Hepatocyte (in vitro differentiated cells): ENCODE data around the gene HSBP1L1. TPM values are rescaled to one million over a fixed set of nuclear protein-coding genes. Genes with fewer than 3 reads are reported as not detected.

Experiments used
- DNase-seq: peaks from one replicate; pipeline ENCODE4 v3.0.0-alpha.2; 2016; ENCODE audit warnings: low spot score
- H2AFZ ChIP-seq: fragments of 200-600 bp; sonication (generic); 2 replicates; pipeline ENCODE4 v1.6.0; 2016; ENCODE audit warnings: antibody characterized with exemption, mild to moderate bottlenecking
- H3K27ac ChIP-seq: fragments of 200-600 bp; sonication (generic); 2 replicates; pipeline ENCODE4 v1.5.1; 2016; ENCODE audit warnings: mild to moderate bottlenecking
- H3K27me3 ChIP-seq: fragments of 200-600 bp; sonication (generic); 2 replicates; pipeline ENCODE4 v1.6.1; 2016
- H3K36me3 ChIP-seq: fragments of 200-600 bp; sonication (generic); replicated peaks from 2 replicates; pipeline ENCODE4 v1.5.1; 2016; ENCODE audit warnings: low read depth; ENCODE audit not compliant: insufficient read depth
- H3K4me1 ChIP-seq: fragments of 200-600 bp; sonication (generic); 2 replicates; pipeline ENCODE4 v1.5.1; 2016; ENCODE audit warnings: mild to moderate bottlenecking, moderate library complexity; ENCODE audit not compliant: insufficient read depth
- H3K4me2 ChIP-seq: fragments of 200-600 bp; sonication (generic); 2 replicates; pipeline ENCODE4 v1.6.0; 2016
- H3K4me3 ChIP-seq: fragments of 200-600 bp; sonication (generic); 2 replicates; pipeline ENCODE4 v1.5.1; 2016; ENCODE audit warnings: mild to moderate bottlenecking
- H3K79me2 ChIP-seq: fragments of 200-600 bp; sonication (generic); 2 replicates; pipeline ENCODE4 v1.6.0; 2017; ENCODE audit warnings: mild to moderate bottlenecking
- H3K9me2 ChIP-seq: fragments of 200-600 bp; sonication (generic); replicated peaks from 2 replicates; pipeline ENCODE4 v1.6.0; 2017; ENCODE audit warnings: mild to moderate bottlenecking; ENCODE audit not compliant: insufficient read depth
- H3K9me3 ChIP-seq: fragments of 200-600 bp; sonication (generic); 2 replicates; pipeline ENCODE4 v1.5.1; 2016; ENCODE audit warnings: low read depth, mild to moderate bottlenecking
- H4K20me1 ChIP-seq: fragments of 200-600 bp; sonication (generic); 2 replicates; pipeline ENCODE4 v1.6.0; 2016; ENCODE audit warnings: mild to moderate bottlenecking; ENCODE audit not compliant: insufficient read depth, poor library complexity, severe bottlenecking
- EZH2 ChIP-seq: fragments of 200-600 bp; sonication (generic); IDR thresholded peaks from 2 replicates; pipeline ENCODE4 v1.6.1; 2016; ENCODE audit warnings: antibody characterized with exemption, mild to moderate bottlenecking, borderline replicate concordance
- EZH2phosphoT487 ChIP-seq: fragments of 200-600 bp; sonication (generic); IDR thresholded peaks from one replicate; pipeline ENCODE4 v1.6.1; 2018; ENCODE audit warnings: antibody characterized with exemption, mild to moderate bottlenecking, low read depth, moderate library complexity; ENCODE audit not compliant: unreplicated experiment, severe bottlenecking
- WGBS: methylation state at CpG from one replicate; pipeline ENCODE4 v1.1.6; 2016; ENCODE audit warnings: low lambda C conversion rate; ENCODE audit errors: missing lambda C conversion rate; 5-methylcytosine and 5-hydroxymethylcytosine counted together
- polyA plus RNA-seq: library from polyadenylated mRNA; unstranded; fragments of >200 nt; fragmentation: Nextera tagmentation; extraction: Ambion mirVana; gene quantifications from 2 replicates; pipeline ENCODE4 v1.2.1, GENCODE V29; 2016
- total RNA-seq: library from RNA; depleted of rRNA; stranded (reverse); fragments of >200 nt; gene quantifications from 2 replicates; pipeline ENCODE4 v1.2.3, GENCODE V29; 2014
- TF ChIP-seq, protein P1 (sequence below): fragments of 200-600 bp; sonication (generic); IDR thresholded peaks from 2 replicates; pipeline ENCODE4 v1.5.1; 2016; ENCODE audit warnings: antibody characterized with exemption, mild to moderate bottlenecking; ENCODE audit not compliant: poor library complexity

Gene HSBP1L1
- total and polyA plus RNA-seq, 2 experiments from 2014 or later: 58.7 to 81.9 TPM

DNA sequence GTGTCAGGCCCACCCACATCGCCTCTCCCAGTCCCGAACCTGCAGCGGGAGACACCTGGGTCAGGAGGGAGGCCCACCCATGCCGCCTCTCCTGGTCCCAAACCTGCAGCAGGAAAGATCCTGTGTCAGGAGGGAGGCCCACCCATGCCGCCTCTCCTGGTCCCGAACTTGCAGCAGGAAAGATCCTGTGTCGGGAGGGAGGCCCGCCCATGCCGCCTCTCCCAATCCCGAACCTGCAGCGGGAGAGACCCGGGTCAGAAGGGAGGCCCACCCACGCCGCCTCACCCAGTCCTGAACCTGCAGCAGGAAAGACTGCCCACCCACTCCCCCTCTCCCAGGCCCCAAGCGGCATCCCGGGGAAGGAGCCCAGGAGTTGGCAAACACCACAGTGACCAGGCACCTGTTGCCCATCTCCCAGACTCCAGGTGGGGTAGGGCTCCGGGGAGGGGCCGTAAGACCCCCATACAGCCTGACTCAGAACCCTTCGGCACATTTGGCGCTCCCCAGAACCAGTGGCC is 20.8 kb upstream of the HSBP1L1 start:
- Histone ChIP-seq H3K9me3 (no peaks in the 10 kb centered on the region), H3K4me2 (peak overlapping the region; percentile 56), H3K27ac (peak overlapping the region; percentile 23), H2AFZ (no peak overlapping the region), H4K20me1 (peaks cover 27% of the 10 kb centered on the region), H3K9me2 (no peaks in the 10 kb centered on the region), H3K79me2 (peaks cover 77% of the 10 kb centered on the region), H3K36me3 (no peaks in the 10 kb centered on the region), H3K4me3 (no peak overlapping the region), H3K4me1 (peaks cover 14% of the 10 kb centered on the region), H3K27me3 (no peaks in the 10 kb centered on the region)
- WGBS: 97% methylated on average over 16 of the region's 20 CpGs
- no peak for DNase-seq
- TF ChIP-seq EZH2 (no peak), EZH2phosphoT487 (no peak)
- TF ChIP-seq, protein P1, sequence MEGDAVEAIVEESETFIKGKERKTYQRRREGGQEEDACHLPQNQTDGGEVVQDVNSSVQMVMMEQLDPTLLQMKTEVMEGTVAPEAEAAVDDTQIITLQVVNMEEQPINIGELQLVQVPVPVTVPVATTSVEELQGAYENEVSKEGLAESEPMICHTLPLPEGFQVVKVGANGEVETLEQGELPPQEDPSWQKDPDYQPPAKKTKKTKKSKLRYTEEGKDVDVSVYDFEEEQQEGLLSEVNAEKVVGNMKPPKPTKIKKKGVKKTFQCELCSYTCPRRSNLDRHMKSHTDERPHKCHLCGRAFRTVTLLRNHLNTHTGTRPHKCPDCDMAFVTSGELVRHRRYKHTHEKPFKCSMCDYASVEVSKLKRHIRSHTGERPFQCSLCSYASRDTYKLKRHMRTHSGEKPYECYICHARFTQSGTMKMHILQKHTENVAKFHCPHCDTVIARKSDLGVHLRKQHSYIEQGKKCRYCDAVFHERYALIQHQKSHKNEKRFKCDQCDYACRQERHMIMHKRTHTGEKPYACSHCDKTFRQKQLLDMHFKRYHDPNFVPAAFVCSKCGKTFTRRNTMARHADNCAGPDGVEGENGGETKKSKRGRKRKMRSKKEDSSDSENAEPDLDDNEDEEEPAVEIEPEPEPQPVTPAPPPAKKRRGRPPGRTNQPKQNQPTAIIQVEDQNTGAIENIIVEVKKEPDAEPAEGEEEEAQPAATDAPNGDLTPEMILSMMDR: no peak

DNA sequence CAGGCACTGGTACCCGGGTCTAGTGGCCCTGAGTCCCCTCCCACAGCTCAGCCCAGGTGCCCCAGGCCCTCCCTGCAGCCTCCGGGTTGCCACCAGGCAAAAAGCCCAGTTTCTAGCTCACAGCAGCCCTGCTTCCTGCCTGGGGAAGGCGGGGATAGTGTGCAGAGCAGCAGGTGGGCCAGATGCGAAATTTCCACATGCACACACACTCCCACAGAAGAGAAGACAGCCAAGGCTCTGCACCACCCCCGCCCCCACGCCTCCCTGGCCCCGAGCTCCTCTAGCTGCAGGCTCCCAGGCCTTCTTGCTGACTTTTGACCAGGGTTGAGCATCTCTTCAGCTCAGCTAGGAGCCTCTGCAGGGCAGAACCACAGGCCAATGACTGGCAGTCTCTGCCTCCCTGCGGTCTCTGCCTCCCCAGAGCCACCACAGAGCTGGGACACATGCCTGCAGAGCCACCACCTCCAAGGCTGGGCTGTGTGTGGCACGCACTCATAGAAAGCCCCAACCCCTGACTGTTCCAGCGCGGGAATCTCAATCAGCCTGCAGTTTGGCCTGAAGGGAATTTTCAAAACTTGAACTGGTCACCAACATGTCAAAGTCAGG is 20.2 kb upstream of the HSBP1L1 start:
- Histone ChIP-seq H3K36me3 (no peaks in the 10 kb centered on the region), H3K27ac (no peak overlapping the region), H3K4me3 (no peak overlapping the region), H4K20me1 (peaks cover 30% of the 10 kb centered on the region), H3K27me3 (no peaks in the 10 kb centered on the region), H3K4me2 (no peak overlapping the region), H3K9me3 (no peaks in the 10 kb centered on the region), H3K79me2 (peaks cover 77% of the 10 kb centered on the region), H3K9me2 (no peaks in the 10 kb centered on the region), H3K4me1 (peaks cover 17% of the 10 kb centered on the region), H2AFZ (no peak overlapping the region)
- no peak for TF ChIP-seq EZH2phosphoT487
- TF ChIP-seq, protein P1: no peak
- no peak for TF ChIP-seq EZH2
- DNase-seq: no peak
- WGBS: 79% methylated on average over 11 of the region's 11 CpGs

DNA sequence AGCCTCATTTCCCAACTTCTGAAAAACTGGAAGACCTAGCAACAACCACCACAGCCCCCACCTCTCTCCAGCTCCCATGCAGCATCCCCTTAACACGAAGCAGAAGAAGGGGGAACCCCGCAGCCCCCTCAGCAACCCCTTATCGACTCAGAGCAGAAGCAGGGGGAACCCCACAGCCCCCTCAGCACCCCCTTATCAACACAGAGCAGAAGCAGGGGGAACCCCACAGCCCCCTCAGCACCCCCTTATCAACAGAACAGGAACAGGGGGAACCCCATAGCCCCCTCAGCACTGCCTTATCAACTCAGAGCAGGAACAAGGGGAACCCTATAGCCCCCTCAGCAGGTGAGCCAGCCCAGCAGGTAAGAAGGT is 19.7 kb upstream of the HSBP1L1 start:
- no peaks in the 10 kb centered on the region for H3K9me2 ChIP-seq
- DNase-seq: no peak
- H3K4me2 ChIP-seq: no peak overlapping the region
- WGBS: 100% methylated on average over 3 of the region's 3 CpGs
- no peaks in the 10 kb centered on the region for H3K36me3 ChIP-seq
- no peaks in the 10 kb centered on the region for H3K27me3 ChIP-seq
- no peaks in the 10 kb centered on the region for H3K9me3 ChIP-seq
- TF ChIP-seq EZH2: no peak
- no peak for TF ChIP-seq EZH2phosphoT487
- TF ChIP-seq, protein P1: no peak
- H4K20me1 ChIP-seq: peaks cover 34% of the 10 kb centered on the region
- H3K27ac ChIP-seq: no peak overlapping the region
- H2AFZ ChIP-seq: no peak overlapping the region
- peaks cover 77% of the 10 kb centered on the region for H3K79me2 ChIP-seq
- peaks cover 20% of the 10 kb centered on the region for H3K4me1 ChIP-seq
- H3K4me3 ChIP-seq: no peak overlapping the region
